ENCODE data around the gene CHRDL2. TPM values are rescaled to one million over a fixed set of nuclear protein-coding genes. Genes with fewer than 3 reads are reported as not detected.

The CHRDL2 gene
- total RNA-seq, 1 experiment from 2014 or later: not detected

DNA sequence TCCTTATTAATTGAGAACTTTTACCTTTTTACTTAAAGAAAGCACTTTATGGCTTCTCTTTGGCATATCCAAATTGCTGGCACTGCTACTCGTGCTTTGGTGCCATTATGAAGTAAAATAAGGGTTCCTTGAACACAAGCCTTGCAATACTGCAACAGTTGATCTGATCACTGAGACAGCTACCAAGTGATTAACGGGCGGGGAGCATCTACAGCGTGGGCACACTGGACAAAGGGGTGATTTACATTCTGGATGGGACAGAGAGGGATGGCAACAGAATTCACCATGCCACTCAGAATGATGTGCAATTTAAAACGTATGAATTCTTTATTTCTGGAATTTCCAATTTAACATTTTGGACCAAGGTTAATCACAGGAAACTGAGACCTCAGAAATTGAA is 7.7 kb downstream of the CHRDL2 start:
- no peak overlapping the region for H3K27ac ChIP-seq (ENCODE audit: low read depth, low read length)
- BruUV-seq (replicated peaks): no TSS peak
- no peaks in the 10 kb centered on the region for H4K20me1 ChIP-seq (ENCODE audit: insufficient read depth)
- no peak overlapping the region for H3K4me3 ChIP-seq (replicated peaks in 1 of 2; ENCODE audit: low read depth in 1 of 2, low read length in 2 of 2)
- CTCF ChIA-PET: interaction anchor here (4.8 kb wide), 1 partner anchor 21 kb away, joined by 41 read pairs; no protein-coding TSS in a partner anchor
- no peaks in the 10 kb centered on the region; a peak in 1 of 4 replicates for H3K4me1 ChIP-seq (ENCODE audit: control insufficient read depth in 1 of 2, insufficient read depth in 2 of 2, low read length in 2 of 2)
- TF ChIP-seq, protein P1, sequence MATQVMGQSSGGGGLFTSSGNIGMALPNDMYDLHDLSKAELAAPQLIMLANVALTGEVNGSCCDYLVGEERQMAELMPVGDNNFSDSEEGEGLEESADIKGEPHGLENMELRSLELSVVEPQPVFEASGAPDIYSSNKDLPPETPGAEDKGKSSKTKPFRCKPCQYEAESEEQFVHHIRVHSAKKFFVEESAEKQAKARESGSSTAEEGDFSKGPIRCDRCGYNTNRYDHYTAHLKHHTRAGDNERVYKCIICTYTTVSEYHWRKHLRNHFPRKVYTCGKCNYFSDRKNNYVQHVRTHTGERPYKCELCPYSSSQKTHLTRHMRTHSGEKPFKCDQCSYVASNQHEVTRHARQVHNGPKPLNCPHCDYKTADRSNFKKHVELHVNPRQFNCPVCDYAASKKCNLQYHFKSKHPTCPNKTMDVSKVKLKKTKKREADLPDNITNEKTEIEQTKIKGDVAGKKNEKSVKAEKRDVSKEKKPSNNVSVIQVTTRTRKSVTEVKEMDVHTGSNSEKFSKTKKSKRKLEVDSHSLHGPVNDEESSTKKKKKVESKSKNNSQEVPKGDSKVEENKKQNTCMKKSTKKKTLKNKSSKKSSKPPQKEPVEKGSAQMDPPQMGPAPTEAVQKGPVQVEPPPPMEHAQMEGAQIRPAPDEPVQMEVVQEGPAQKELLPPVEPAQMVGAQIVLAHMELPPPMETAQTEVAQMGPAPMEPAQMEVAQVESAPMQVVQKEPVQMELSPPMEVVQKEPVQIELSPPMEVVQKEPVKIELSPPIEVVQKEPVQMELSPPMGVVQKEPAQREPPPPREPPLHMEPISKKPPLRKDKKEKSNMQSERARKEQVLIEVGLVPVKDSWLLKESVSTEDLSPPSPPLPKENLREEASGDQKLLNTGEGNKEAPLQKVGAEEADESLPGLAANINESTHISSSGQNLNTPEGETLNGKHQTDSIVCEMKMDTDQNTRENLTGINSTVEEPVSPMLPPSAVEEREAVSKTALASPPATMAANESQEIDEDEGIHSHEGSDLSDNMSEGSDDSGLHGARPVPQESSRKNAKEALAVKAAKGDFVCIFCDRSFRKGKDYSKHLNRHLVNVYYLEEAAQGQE (IDR thresholded peaks at IDR 0.05; ENCODE audit: low read depth): no peak
- TF ChIP-seq CEBPB (IDR thresholded peaks at IDR 0.05; ENCODE audit: low read depth): no peak
- no peak for TF ChIP-seq SIN3A (IDR thresholded peaks at IDR 0.05; ENCODE audit: low read depth)
- TF ChIP-seq, protein P2, sequence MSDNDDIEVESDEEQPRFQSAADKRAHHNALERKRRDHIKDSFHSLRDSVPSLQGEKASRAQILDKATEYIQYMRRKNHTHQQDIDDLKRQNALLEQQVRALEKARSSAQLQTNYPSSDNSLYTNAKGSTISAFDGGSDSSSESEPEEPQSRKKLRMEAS (IDR thresholded peaks at IDR 0.05): no peak
- no peak for TF ChIP-seq EZH2 (IDR thresholded peaks at IDR 0.05)
- TF ChIP-seq CBX3 (IDR thresholded peaks at IDR 0.05; ENCODE audit: low read depth): no peak
- TF ChIP-seq ELF1 (IDR thresholded peaks at IDR 0.05; ENCODE audit: borderline replicate concordance, low read depth): no peak
- no peak for TF ChIP-seq JUND (IDR thresholded peaks at IDR 0.05)
- no peak for TF ChIP-seq ZNF274 (IDR thresholded peaks at IDR 0.05; ENCODE audit: low read depth, low read length)
- TF ChIP-seq EZH2phosphoT487 (IDR thresholded peaks at IDR 0.05; ENCODE audit: borderline replicate concordance): no peak
- TF ChIP-seq, protein P3, sequence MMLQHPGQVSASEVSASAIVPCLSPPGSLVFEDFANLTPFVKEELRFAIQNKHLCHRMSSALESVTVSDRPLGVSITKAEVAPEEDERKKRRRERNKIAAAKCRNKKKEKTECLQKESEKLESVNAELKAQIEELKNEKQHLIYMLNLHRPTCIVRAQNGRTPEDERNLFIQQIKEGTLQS (IDR thresholded peaks at IDR 0.05): no peak
- no peak for TF ChIP-seq EGR1 (IDR thresholded peaks at IDR 0.05; ENCODE audit: low read depth)
- TF ChIP-seq POLR2A (IDR thresholded peaks at IDR 0.05; ENCODE audit: borderline replicate concordance, extremely low read depth, insufficient read depth, insufficient read length): no peak
- TF ChIP-seq, protein P4, sequence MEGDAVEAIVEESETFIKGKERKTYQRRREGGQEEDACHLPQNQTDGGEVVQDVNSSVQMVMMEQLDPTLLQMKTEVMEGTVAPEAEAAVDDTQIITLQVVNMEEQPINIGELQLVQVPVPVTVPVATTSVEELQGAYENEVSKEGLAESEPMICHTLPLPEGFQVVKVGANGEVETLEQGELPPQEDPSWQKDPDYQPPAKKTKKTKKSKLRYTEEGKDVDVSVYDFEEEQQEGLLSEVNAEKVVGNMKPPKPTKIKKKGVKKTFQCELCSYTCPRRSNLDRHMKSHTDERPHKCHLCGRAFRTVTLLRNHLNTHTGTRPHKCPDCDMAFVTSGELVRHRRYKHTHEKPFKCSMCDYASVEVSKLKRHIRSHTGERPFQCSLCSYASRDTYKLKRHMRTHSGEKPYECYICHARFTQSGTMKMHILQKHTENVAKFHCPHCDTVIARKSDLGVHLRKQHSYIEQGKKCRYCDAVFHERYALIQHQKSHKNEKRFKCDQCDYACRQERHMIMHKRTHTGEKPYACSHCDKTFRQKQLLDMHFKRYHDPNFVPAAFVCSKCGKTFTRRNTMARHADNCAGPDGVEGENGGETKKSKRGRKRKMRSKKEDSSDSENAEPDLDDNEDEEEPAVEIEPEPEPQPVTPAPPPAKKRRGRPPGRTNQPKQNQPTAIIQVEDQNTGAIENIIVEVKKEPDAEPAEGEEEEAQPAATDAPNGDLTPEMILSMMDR (IDR thresholded peaks at IDR 0.05 in 2 of 3, conservative IDR thresholded peaks at IDR 0.05 in 1 of 3; ENCODE audit: borderline replicate concordance in 1 of 3, insufficient read depth in 1 of 3, low read depth in 2 of 3, low read length in 2 of 3): no peak
- TF ChIP-seq, protein P5, sequence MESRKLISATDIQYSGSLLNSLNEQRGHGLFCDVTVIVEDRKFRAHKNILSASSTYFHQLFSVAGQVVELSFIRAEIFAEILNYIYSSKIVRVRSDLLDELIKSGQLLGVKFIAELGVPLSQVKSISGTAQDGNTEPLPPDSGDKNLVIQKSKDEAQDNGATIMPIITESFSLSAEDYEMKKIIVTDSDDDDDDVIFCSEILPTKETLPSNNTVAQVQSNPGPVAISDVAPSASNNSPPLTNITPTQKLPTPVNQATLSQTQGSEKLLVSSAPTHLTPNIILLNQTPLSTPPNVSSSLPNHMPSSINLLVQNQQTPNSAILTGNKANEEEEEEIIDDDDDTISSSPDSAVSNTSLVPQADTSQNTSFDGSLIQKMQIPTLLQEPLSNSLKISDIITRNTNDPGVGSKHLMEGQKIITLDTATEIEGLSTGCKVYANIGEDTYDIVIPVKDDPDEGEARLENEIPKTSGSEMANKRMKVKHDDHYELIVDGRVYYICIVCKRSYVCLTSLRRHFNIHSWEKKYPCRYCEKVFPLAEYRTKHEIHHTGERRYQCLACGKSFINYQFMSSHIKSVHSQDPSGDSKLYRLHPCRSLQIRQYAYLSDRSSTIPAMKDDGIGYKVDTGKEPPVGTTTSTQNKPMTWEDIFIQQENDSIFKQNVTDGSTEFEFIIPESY (IDR thresholded peaks at IDR 0.05; ENCODE audit: extremely low read depth, insufficient replicate concordance, low read length): no peak
- no peak for TF ChIP-seq YY1 (IDR thresholded peaks at IDR 0.05; ENCODE audit: extremely low read depth, insufficient replicate concordance, low read depth, low read length)
- TF ChIP-seq TCF7L2 (IDR thresholded peaks at IDR 0.05; ENCODE audit: borderline replicate concordance, extremely low read depth, insufficient read depth, insufficient read length): no peak
- TF ChIP-seq RAD21 (IDR thresholded peaks at IDR 0.05; ENCODE audit: low read depth): no peak
- TF ChIP-seq FOSL1 (IDR thresholded peaks at IDR 0.05; ENCODE audit: low read depth): no peak
- no peak for TF ChIP-seq SP1 (IDR thresholded peaks at IDR 0.05; ENCODE audit: low read depth)
- ATAC-seq (no peak), DNase-seq (ENCODE audit: low read depth, low spot score) (no peak)
- no peaks in the 10 kb centered on the region for H3K27me3 ChIP-seq (ENCODE audit: insufficient read depth, low read length)
- no peaks in the 10 kb centered on the region for H3K36me3 ChIP-seq (ENCODE audit: control insufficient read depth in 1 of 2, insufficient read depth in 2 of 2, low read length in 2 of 2)
- H3K79me2 ChIP-seq (ENCODE audit: insufficient read depth, low read length): no peaks in the 10 kb centered on the region
- H2AFZ ChIP-seq (ENCODE audit: low read depth, low read length, poor library complexity, severe bottlenecking): no peak overlapping the region
- H3K9me2 ChIP-seq (ENCODE audit: insufficient read depth): no peaks in the 10 kb centered on the region
- RAD21 ChIA-PET (ENCODE audit: low non-redundant PET in 1 of 2, low total read pairs in 2 of 2, uncharacterized antibody in 2 of 2, unreplicated experiment in 2 of 2): no interaction called here
- intact Hi-C loops (cut with micrococcal nuclease): no loop called here
- no peak overlapping the region for H3K4me2 ChIP-seq (ENCODE audit: low read length)
- H3K9ac ChIP-seq (ENCODE audit: low read length): no peak overlapping the region
- POLR2A ChIA-PET: no interaction called here
- no peaks in the 10 kb centered on the region for H3K9me3 ChIP-seq (ENCODE audit: control insufficient read depth in 1 of 2, insufficient read depth in 1 of 2, low read depth in 1 of 2, low read length in 2 of 2)

Data from HCT116 (cell line).